Fibroblast of lung (primary cell): ENCODE data around the gene VWA5B1.

Experiments
- CTCF ChIP-seq, 2 donors: IDR thresholded peaks in 1 of 2; conservative IDR thresholded peaks in 1 of 2; 1 replicate in 1 of 2; 2 replicates in 1 of 2; pipeline ENCODE4 v1.5.1; 2011 to 2012; ENCODE audit warnings: low read length in 2 of 2, control low read depth in 1 of 2, inconsistent platforms in 1 of 2, low read depth in 1 of 2, mild to moderate bottlenecking in 1 of 2
- EZH2 ChIP-seq: IDR thresholded peaks from 2 replicates; pipeline ENCODE4 v1.5.1; 2012; ENCODE audit warnings: low read length, control low read depth, mild to moderate bottlenecking; ENCODE audit errors: missing control alignments

DNA sequence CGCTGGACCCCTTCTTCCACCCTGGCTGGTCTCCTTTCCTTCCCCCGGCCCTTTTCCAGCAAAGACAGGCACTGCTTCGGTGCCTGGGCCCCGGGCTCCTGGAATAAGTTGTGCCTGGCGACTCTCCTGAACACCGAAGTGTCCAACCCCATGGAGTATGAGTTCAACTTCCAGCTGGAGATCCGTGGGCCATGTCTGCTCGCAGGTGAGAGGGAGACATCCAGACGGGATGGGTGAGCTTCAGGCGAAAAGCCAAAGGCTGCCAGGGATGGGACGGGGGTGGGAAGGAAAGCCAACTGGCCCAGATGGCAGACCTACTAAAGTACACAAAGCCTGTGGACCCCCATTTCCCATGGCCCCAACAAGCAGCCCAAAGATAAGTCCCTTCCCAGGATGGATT is 26.8 kb downstream of the VWA5B1 start:
- TF ChIP-seq EZH2 (no peak), CTCF (conservative IDR thresholded peaks at IDR 0.05 in 1 of 2, IDR thresholded peaks at IDR 0.05 in 1 of 2; ENCODE audit: low read depth in 1 of 2, low read length in 2 of 2) (no peak)
